Stomach (tissue), 4 donors: ENCODE results near the gene SGF29.

ENCODE experiments used
- CTCF ChIP-seq, 7 experiments: fragments of 450-650 bp in 4 of 7; fragments of 200-600 bp in 3 of 7; sonication (generic) in 3 of 7; IDR thresholded peaks; one replicate each; pipeline ENCODE4 v1.5.1; 2016 to 2019; ENCODE audit warnings: antibody characterized with exemption in 7 of 7, control low read depth in 2 of 7, mild to moderate bottlenecking in 1 of 7
- EP300 ChIP-seq: sonication (generic); formaldehyde crosslinking; IDR thresholded peaks from one replicate; pipeline ENCODE4 v1.6.1; 2017; ENCODE audit warnings: antibody characterized with exemption
- POLR2A ChIP-seq, 4 donors: fragments of 450-650 bp; IDR thresholded peaks; one replicate each; pipeline ENCODE4 v1.6.1; 2016; ENCODE audit warnings: antibody characterized with exemption in 4 of 4, control low read depth in 2 of 4, mild to moderate bottlenecking in 1 of 4, moderate library complexity in 1 of 4
- POLR2AphosphoS5 ChIP-seq, 3 donors: sonication (generic); formaldehyde crosslinking; IDR thresholded peaks; one replicate each; pipeline ENCODE4 v1.6.1; 2016; ENCODE audit warnings: antibody characterized with exemption in 3 of 3

GRCh38 chr16:28592979-28593553 is 39.3 kb downstream of the SGF29 start:
- TF ChIP-seq CTCF (IDR thresholded peaks at IDR 0.05) (no peak), POLR2AphosphoS5 (IDR thresholded peaks at IDR 0.05) (no peak), EP300 (no peak), POLR2A (IDR thresholded peaks at IDR 0.05) (no peak)
